ENCODE results near the gene SPAG7. TPM values are rescaled to one million over a fixed set of nuclear protein-coding genes. Genes with fewer than 3 reads are reported as not detected.
"Not testable (repeated sequence)": the region's sequence is repeated elsewhere in the genome, so short reads cannot be mapped to it uniquely, and the experiment has no call there.

The SPAG7 gene
- total RNA-seq, 1 donor from 2014 or later = 40.2 TPM

GRCh38 chr17:4938069-4938491 is 29.5 kb downstream of the SPAG7 start:
- DNase-seq (ENCODE audit: low spot score) = no peak

DNA sequence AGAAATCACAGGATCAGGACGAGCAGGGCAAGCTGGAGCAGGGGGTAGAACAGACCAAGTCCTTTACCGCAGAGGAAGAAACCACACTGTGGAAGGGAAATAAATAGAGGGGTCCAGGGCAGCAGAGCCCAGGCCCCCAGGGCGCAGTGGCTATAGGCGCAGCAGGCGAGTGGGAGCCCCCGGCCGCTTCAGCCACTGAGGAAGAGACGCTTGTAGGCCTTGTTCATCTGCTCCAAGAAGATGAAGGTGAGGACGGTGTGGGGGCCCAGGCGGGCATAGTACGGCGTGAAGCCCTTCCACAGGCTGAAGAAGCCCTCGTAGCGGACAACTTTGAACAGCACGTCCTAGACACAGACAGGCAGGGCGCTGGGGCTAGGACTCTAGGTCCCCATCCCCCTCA is 30.1 kb downstream of the SPAG7 start:
- no peak for DNase-seq (ENCODE audit: low spot score)

GRCh38 chr17:4936436-4936835 is 31.2 kb downstream of the SPAG7 start:
- no peak for DNase-seq (ENCODE audit: low spot score)

DNA sequence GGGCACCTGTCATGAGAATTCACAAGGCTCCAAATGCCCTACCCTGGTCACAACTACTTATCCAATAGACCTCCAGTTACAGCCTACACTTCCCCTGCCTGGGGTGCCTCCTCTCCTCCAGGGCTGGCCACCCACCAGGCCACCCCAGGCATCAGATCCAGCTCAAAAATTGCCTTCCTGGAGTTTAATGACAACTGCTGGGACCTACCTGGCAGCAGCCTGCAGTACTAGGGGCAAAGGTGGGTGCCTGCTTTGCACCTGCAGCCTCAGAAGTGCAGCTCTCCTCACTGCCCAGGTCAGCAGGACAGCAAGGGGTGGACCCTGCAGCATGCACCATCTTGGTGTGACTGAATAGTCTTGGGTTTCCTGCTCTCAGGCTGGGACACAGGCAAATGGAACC is 32.0 kb downstream of the SPAG7 start:
- DNase-seq (ENCODE audit: low spot score) = no peak

DNA sequence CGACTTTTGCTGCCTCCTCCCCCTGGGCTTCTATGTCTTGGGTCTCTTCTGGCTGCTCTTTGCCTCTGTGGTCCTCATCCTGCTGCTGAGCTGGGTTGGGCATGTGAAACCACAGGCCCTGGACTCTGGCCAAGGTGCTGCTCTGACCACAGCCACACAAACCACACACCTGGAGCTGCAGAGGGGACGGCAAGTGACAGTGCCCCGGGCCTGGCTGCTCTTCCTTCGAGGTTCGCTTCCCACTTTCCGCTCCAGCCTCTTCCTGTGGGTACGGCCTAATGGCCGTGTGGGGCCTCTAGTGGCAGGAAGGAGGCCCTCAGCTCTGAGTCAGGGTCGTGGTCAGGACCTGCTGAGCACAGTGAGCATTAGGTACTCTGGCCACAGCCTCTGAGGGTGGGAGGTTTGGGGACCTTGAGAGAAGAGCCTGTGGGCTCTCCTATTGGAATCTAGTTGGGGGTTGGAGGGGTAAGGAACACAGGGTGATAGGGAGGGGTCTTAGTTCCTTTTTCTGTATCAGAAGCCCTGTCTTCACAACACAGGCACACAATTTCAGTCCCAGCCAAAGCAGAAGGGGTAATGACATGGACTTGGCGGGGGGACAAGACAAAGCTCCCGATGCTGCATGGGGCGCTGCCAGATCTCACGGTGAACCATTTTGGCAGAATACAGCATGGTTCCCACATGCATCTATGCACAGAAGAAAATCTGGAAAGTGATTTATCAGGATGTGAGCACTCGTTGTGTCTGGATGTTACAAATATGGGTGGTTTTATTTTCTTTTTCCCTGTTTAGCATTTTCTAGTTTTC is 33.2 kb downstream of the SPAG7 start:
- DNase-seq (ENCODE audit: low spot score) = no peak

GRCh38 chr17:4933646-4934045 is 34.0 kb downstream of the SPAG7 start:
- DNase-seq (ENCODE audit: low spot score) = no peak

DNA sequence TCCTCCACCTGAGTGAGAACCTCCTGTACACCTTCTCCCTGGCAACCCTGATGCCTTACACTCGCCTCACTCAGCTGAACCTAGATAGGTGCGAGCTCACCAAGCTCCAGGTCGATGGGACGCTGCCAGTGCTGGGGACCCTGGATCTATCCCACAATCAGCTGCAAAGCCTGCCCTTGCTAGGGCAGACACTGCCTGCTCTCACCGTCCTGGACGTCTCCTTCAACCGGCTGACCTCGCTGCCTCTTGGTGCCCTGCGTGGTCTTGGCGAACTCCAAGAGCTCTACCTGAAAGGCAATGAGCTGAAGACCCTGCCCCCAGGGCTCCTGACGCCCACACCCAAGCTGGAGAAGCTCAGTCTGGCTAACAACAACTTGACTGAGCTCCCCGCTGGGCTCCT is 34.9 kb downstream of the SPAG7 start:
- DNase-seq (ENCODE audit: low spot score) = no peak

- no peak for DNase-seq (ENCODE audit: low spot score)
These were observed 35.7 kb downstream of the SPAG7 start, which contains the start of gene GP1BA for GRCh38 chr17:4931963-4932362. Gene GP1BA (plus strand): TSS chr17:4932277. CDS start chr17:4932605, 328 bp downstream.

DNA sequence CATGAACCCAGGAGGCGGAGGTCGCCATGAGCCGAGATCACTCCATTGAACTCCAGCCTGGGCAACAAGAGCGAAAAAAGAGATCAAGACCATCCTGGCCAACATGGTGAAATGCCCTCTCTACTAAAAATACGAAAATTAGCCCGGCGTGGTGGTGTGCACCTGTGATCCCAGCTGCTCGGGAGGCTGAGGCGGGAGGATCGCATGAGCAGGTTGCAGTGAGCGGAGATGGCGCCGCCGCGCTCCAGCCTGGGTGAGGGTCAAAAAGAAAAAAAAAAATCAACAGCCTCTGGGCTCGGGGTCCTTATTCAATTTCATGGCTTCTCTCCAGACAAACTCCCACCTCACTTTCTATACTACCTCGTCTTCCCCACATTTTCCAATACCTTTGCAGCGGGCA is 38.7 kb downstream of the SPAG7 start:
- no peak for DNase-seq (ENCODE audit: low spot score)

GRCh38 chr17:4926577-4927335 is 40.9 kb downstream of the SPAG7 start:
- DNase-seq (ENCODE audit: low spot score) = not testable (repeated sequence)

- DNase-seq (ENCODE audit: low spot score) = no peak
These were observed 46.3 kb downstream of the SPAG7 start for GRCh38 chr17:4921320-4921719.

DNA sequence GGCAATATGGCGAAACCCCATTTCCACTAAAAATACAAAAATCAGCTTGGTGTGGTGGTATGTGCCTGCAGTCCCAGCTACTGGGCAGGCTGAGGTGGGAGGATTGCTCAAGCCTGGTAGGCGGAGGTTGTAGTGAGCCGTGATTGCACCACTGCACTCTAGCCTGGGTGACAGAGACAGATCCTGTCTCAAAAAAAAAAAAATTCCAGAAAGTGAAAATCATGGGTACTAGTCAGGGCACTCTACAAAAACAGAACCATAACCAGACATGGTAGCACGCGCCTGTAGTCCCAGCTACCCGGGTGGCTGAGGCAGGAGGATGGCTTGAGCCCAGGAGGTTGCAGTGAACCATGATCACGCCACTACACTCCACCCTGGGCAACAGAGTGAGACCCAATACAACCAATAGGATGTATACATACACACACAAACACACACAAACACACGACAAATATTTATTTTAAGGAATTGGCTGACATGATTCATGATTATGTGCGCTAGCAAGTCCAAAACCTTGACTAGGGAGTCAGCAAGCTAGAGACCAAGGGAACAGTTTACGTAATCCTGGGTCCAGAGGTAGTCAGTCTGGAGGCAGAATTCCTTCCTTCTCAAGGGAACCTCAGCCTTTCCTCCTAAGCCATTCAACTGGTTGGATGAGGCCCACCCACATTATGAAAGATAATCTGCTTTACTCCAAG is 47.1 kb downstream of the SPAG7 start:
- DNase-seq (ENCODE audit: low spot score) = no peak

GRCh38 chr17:4919511-4920047 is 48.0 kb downstream of the SPAG7 start:
- no peak for DNase-seq (ENCODE audit: low spot score)

- DNase-seq (ENCODE audit: low spot score) = not testable (repeated sequence)
These were observed 53.1 kb downstream of the SPAG7 start for GRCh38 chr17:4914551-4914950.

GRCh38 chr17:4913994-4914393 is 53.6 kb downstream of the SPAG7 start:
- no peak for DNase-seq (ENCODE audit: low spot score)

Other genes starting within 250 kb of the SPAG7 start
- 5.3 TPM for gene MED11, start 236.4 kb downstream of the SPAG7 start, total RNA-seq (ENCODE audit: insufficient read depth, low replicate concordance)
- gene ZMYND15, start 228.0 kb downstream of the SPAG7 start, total RNA-seq (ENCODE audit: insufficient read depth, low replicate concordance) = not detected
- 2.4 TPM for gene CXCL16, start 227.9 kb downstream of the SPAG7 start, total RNA-seq (ENCODE audit: insufficient read depth, low replicate concordance)
- not detected for gene TM4SF5, start 195.9 kb downstream of the SPAG7 start, total RNA-seq (ENCODE audit: insufficient read depth, low replicate concordance)
- not detected for gene VMO1, start 181.5 kb downstream of the SPAG7 start, total RNA-seq (ENCODE audit: insufficient read depth, low replicate concordance)
- gene GLTPD2, start 178.9 kb downstream of the SPAG7 start, total RNA-seq (ENCODE audit: insufficient read depth, low replicate concordance) = not detected
- gene PSMB6, start 171.7 kb downstream of the SPAG7 start, total RNA-seq (ENCODE audit: insufficient read depth, low replicate concordance) = 32.7 TPM
- gene PLD2, start 160.7 kb downstream of the SPAG7 start, total RNA-seq (ENCODE audit: insufficient read depth, low replicate concordance) = 16.6 TPM
- gene MINK1, start 134.5 kb downstream of the SPAG7 start, total RNA-seq (ENCODE audit: insufficient read depth, low replicate concordance) = 10.1 TPM
- 11.3 TPM for gene C17orf107, start 68.3 kb downstream of the SPAG7 start, total RNA-seq (ENCODE audit: insufficient read depth, low replicate concordance)
- gene CHRNE, start 64.7 kb downstream of the SPAG7 start, total RNA-seq (ENCODE audit: insufficient read depth, low replicate concordance) = not detected
- 0.72 TPM for gene GP1BA, start 35.5 kb downstream of the SPAG7 start, total RNA-seq (ENCODE audit: insufficient read depth, low replicate concordance)
- gene SLC25A11, start 27.8 kb downstream of the SPAG7 start, total RNA-seq (ENCODE audit: insufficient read depth, low replicate concordance) = 28.9 TPM
- 10.8 TPM for gene RNF167, start 27.5 kb downstream of the SPAG7 start, total RNA-seq (ENCODE audit: insufficient read depth, low replicate concordance)
- gene PFN1, start 19.3 kb downstream of the SPAG7 start, total RNA-seq (ENCODE audit: insufficient read depth, low replicate concordance) = 339 TPM
- 12.0 TPM for gene ENO3, start 16.7 kb downstream of the SPAG7 start, total RNA-seq (ENCODE audit: insufficient read depth, low replicate concordance)
- 1.7 TPM for gene CAMTA2, start 19.9 kb upstream of the SPAG7 start, total RNA-seq (ENCODE audit: insufficient read depth, low replicate concordance)
- 2.9 TPM for gene INCA1, start 29.7 kb upstream of the SPAG7 start, total RNA-seq (ENCODE audit: insufficient read depth, low replicate concordance)
- gene KIF1C, start 30.1 kb upstream of the SPAG7 start, total RNA-seq (ENCODE audit: insufficient read depth, low replicate concordance) = 35.6 TPM
- 1.4 TPM for gene SLC52A1, start 67.6 kb upstream of the SPAG7 start, total RNA-seq (ENCODE audit: insufficient read depth, low replicate concordance)
- 7.0 TPM for gene ZFP3, start 110.7 kb upstream of the SPAG7 start, total RNA-seq (ENCODE audit: insufficient read depth, low replicate concordance)
- 4.1 TPM for gene ZNF232, start 144.1 kb upstream of the SPAG7 start, total RNA-seq (ENCODE audit: insufficient read depth, low replicate concordance)
- gene USP6, start 148.2 kb upstream of the SPAG7 start, total RNA-seq (ENCODE audit: insufficient read depth, low replicate concordance) = 1.9 TPM
- 29.1 TPM for gene ZNF594, start 224.1 kb upstream of the SPAG7 start, total RNA-seq (ENCODE audit: insufficient read depth, low replicate concordance)

Data from umbilical cord (tissue), 2 donors.